ENCODE data around the gene DGKG. TPM values are rescaled to one million over a fixed set of nuclear protein-coding genes. Genes with fewer than 3 reads are reported as not detected.

DGKG gene
- polyA plus RNA-seq, 6 donors from 2014 or later = 0.30 to 0.68 (median 0.54) TPM; not detected in 2

- Mint-ChIP-seq H3K27me3 (peaks cover 0 to 10% (median 0%) of the 10 kb centered on the region in 3 donors), H3K4me3 (peak overlapping the region; percentile 10 to 83 (median 44)), H3K9me3 (no peaks in the 10 kb centered on the region), H3K36me3 (no peaks in the 10 kb centered on the region), H3K27ac (peak overlapping the region; percentile 17 to 98 (median 92)), H3K4me1 (peaks cover 28 to 47% (median 41%) of the 10 kb centered on the region in 3 donors)
- peak; percentile 23 to 43 for ATAC-seq (ENCODE audit: low read depth in 2 of 2)
- peak; percentile 49 for DNase-seq
These were observed 210.7 kb downstream of the DGKG start for GRCh38 chr3:186151077-186151971.

DNA sequence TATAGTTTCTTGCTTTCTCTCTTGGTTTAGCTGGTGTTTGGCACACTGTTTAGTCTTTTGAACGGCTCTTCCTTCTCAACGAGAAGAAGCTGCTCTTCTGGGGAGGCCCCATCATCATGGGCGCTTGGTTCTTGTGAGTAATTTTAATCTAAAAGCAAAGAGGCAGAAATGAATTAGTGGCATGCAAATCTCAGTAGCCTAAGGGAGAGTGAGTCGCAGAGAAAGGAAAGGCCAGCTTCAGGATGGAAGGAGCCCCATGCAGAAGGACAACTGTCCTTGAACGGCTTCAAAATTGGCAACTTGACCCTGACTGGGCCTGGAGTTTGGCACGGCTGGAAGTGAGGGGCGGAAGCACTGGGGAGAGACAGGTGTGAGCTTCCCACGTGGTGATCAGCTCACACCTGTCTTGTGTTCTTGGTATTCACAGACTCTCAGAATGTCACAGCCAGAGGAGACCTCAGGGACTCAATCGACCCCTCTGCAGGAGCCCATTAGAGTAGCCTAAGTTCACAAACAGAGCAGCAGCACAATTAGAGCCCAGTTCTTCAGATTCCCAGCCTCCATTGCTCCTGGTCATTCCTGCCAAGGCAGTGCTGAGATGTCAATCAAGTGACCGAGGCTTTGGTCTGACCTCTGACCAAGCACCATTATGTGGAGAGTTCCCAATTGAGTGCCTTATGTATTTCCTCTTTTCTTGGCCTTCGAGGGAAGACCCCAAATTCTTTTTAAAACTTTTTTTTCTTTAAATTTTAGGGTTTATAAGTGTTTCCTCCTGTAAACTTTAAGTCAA lies 211.8 kb downstream of the DGKG start:
- H3K27ac Mint-ChIP-seq = peak overlapping the region in 4 of 6 donors; percentile 49 to 93 (median 84)
- peaks cover 28 to 47% (median 41%) of the 10 kb centered on the region in 3 donors for H3K4me1 Mint-ChIP-seq
- no peak for ATAC-seq (ENCODE audit: low read depth in 2 of 2)
- H3K27me3 Mint-ChIP-seq = peaks cover 0 to 10% (median 0%) of the 10 kb centered on the region in 3 donors
- no peak for DNase-seq
- H3K4me3 Mint-ChIP-seq = peak overlapping the region in 2 of 8 donors; percentile 21 to 36
- H3K9me3 Mint-ChIP-seq = no peaks in the 10 kb centered on the region
- H3K36me3 Mint-ChIP-seq = no peaks in the 10 kb centered on the region

- DNase-seq (no peak), ATAC-seq (ENCODE audit: low read depth in 2 of 2) (no peak)
- H3K4me3 Mint-ChIP-seq = peak overlapping the region in 2 of 8 donors; percentile 21 to 33
- H3K27me3 Mint-ChIP-seq = peaks cover 0 to 10% (median 3%) of the 10 kb centered on the region in 3 donors
- peak overlapping the region in 3 of 6 donors; percentile 49 to 90 (median 75) for H3K27ac Mint-ChIP-seq
- H3K4me1 Mint-ChIP-seq = peaks cover 28 to 47% (median 41%) of the 10 kb centered on the region in 3 donors
- no peaks in the 10 kb centered on the region for H3K9me3 Mint-ChIP-seq
- H3K36me3 Mint-ChIP-seq = no peaks in the 10 kb centered on the region
These were observed 212.6 kb downstream of the DGKG start for GRCh38 chr3:186149319-186149960.

- Mint-ChIP-seq H3K36me3 (no peaks in the 10 kb centered on the region), H3K4me1 (peaks cover 0 to 2% (median 0%) of the 10 kb centered on the region in 3 donors), H3K4me3 (no peak overlapping the region), H3K27me3 (peaks cover 0 to 13% (median 7%) of the 10 kb centered on the region in 3 donors), H3K9me3 (no peaks in the 10 kb centered on the region), H3K27ac (no peak overlapping the region)
- ATAC-seq (ENCODE audit: low read depth in 2 of 2) = no peak
- DNase-seq = no peak
These were observed 217.8 kb downstream of the DGKG start for GRCh38 chr3:186144257-186144656.

- no peak overlapping the region for H3K4me3 Mint-ChIP-seq
- no peaks in the 10 kb centered on the region for H3K36me3 Mint-ChIP-seq
These were observed 218.8 kb downstream of the DGKG start for GRCh38 chr3:186143250-186143649.

GRCh38 chr3:186142393-186142932 lies 219.6 kb downstream of the DGKG start:
- Mint-ChIP-seq H3K27me3 (peaks cover 0 to 17% (median 7%) of the 10 kb centered on the region in 3 donors), H3K9me3 (no peaks in the 10 kb centered on the region), H3K36me3 (no peaks in the 10 kb centered on the region), H3K27ac (peak overlapping the region in 1 of 6 donors; percentile 36), H3K4me3 (no peak overlapping the region), H3K4me1 (no peaks in the 10 kb centered on the region)
- ATAC-seq (ENCODE audit: low read depth in 2 of 2) (no peak), DNase-seq (no peak)

More at GRCh38 chr3:186143250-186143649, 218.8 kb downstream of the DGKG start:
- Mint-ChIP-seq H3K4me1 (no peaks in the 10 kb centered on the region), H3K9me3 (no peaks in the 10 kb centered on the region), H3K27ac (no peak overlapping the region), H3K27me3 (peaks cover 0 to 17% (median 7%) of the 10 kb centered on the region in 3 donors)
- DNase-seq (no peak), ATAC-seq (ENCODE audit: low read depth in 2 of 2) (no peak)

DNA sequence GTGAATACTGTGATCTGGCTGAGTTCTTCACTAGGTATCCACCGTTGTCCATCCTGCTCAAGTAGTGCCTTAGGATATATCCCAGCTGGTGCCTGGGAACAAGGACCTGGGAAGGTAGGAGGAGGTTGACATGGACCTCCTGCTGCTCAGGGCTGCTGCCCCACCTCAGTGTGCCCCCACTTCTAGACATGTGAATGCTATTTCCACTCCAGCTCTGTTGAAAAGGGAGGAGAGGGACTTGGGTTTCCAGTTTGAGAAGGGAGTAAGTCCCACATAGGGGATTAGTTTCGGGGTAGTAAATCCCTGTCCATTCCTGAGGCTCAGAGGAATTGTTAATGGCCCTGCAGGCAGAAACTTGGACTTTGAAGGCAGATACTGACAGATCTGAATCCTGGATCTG lies 220.2 kb downstream of the DGKG start:
- DNase-seq (no peak), ATAC-seq (ENCODE audit: low read depth in 2 of 2) (no peak)
- no peaks in the 10 kb centered on the region for H3K36me3 Mint-ChIP-seq
- H3K27ac Mint-ChIP-seq = no peak overlapping the region
- H3K27me3 Mint-ChIP-seq = peaks cover 0 to 17% (median 7%) of the 10 kb centered on the region in 3 donors
- H3K4me3 Mint-ChIP-seq = peak overlapping the region in 1 of 8 donors; percentile 43
- no peaks in the 10 kb centered on the region for H3K9me3 Mint-ChIP-seq
- H3K4me1 Mint-ChIP-seq = no peaks in the 10 kb centered on the region

- Mint-ChIP-seq H3K4me1 (no peaks in the 10 kb centered on the region), H3K9me3 (no peaks in the 10 kb centered on the region), H3K27ac (peak overlapping the region in 1 of 6 donors; percentile 3), H3K36me3 (no peaks in the 10 kb centered on the region), H3K27me3 (peaks cover 10 to 22% (median 10%) of the 10 kb centered on the region in 3 donors), H3K4me3 (no peak overlapping the region)
- no peak for ATAC-seq (ENCODE audit: low read depth in 2 of 2)
- no peak for DNase-seq
These were observed 223.6 kb downstream of the DGKG start for GRCh38 chr3:186138272-186138981.

- H3K4me1 Mint-ChIP-seq = no peaks in the 10 kb centered on the region
- H3K4me3 Mint-ChIP-seq = no peak overlapping the region
- peaks cover 10 to 23% (median 10%) of the 10 kb centered on the region in 3 donors for H3K27me3 Mint-ChIP-seq
- DNase-seq (no peak), ATAC-seq (ENCODE audit: low read depth in 2 of 2) (no peak)
- no peaks in the 10 kb centered on the region for H3K9me3 Mint-ChIP-seq
- no peak overlapping the region for H3K27ac Mint-ChIP-seq
- no peaks in the 10 kb centered on the region for H3K36me3 Mint-ChIP-seq
These were observed 224.9 kb downstream of the DGKG start for GRCh38 chr3:186137051-186137685.

DNA sequence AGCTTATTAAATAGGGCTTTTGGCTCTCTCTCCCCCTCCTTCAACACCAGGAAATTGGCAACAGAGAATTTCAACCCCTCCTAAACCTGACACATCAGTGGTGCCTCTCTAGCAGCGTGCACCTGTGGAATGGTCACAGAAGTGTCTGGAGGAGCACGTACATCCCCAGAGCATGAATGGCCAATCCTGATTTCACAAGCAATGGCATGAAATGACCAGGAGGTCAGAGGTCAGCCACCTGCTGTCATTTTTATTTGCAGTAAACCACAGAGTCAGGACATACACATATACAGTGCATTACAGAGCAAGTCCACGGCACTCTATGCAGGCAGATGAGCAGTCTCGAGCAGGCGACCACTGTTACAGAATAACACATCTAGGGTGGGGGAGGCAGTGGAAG lies 228.1 kb downstream of the DGKG start:
- no peak overlapping the region for H3K27ac Mint-ChIP-seq
- H3K4me1 Mint-ChIP-seq = no peaks in the 10 kb centered on the region
- no peaks in the 10 kb centered on the region for H3K9me3 Mint-ChIP-seq
- H3K27me3 Mint-ChIP-seq = peaks cover 6 to 17% (median 10%) of the 10 kb centered on the region in 3 donors
- no peak for ATAC-seq (ENCODE audit: low read depth in 2 of 2)
- no peaks in the 10 kb centered on the region for H3K36me3 Mint-ChIP-seq
- DNase-seq = no peak
- no peak overlapping the region for H3K4me3 Mint-ChIP-seq

DNA sequence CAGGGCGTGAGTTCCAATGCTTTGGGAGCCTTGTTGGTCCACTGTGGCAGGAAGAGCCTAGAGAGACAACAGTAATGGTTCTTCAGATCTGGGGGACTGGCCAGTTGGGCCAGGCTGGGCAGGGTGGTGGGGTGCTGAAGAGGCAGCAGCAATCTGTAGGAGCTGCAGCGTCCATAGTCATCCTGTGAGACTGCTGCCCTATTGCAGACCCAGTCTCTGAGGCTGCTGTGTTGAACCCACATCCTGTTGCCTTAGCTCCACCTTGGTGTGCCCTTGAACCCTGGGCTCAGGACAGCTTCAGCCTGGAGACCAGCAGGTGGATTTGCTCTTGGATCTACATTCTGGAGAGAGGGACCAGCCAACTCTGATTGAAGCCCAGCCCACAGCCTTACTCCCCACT lies 229.5 kb downstream of the DGKG start:
- no peak overlapping the region for H3K4me3 Mint-ChIP-seq
- DNase-seq = no peak
- H3K9me3 Mint-ChIP-seq = no peaks in the 10 kb centered on the region
- H3K27ac Mint-ChIP-seq = no peak overlapping the region
- H3K36me3 Mint-ChIP-seq = no peaks in the 10 kb centered on the region
- H3K4me1 Mint-ChIP-seq = no peaks in the 10 kb centered on the region
- H3K27me3 Mint-ChIP-seq = peaks cover 6 to 15% (median 10%) of the 10 kb centered on the region in 3 donors
- ATAC-seq (ENCODE audit: low read depth in 2 of 2) = no peak

DNA sequence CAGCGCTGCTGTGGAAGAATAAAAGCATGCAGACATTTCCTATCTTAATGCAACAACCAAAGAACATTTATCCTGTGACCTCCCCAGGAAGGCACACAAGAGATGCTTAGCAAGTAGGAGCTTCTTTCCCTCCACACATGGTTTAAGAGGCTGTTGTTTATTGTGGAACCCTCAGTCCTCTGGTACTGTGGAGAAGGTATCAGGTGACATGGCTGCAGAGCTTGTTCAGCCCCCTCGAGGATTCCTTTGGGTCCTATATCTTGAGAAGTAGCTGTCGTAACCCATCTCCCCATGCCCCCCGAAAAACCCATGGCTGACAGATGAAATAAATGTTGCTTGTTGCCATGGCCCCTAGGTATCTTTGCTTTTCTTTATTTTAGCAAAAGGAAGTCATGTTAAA lies 232.8 kb downstream of the DGKG start:
- Mint-ChIP-seq H3K27me3 (peaks cover 0 to 19% (median 16%) of the 10 kb centered on the region in 3 donors), H3K4me1 (no peaks in the 10 kb centered on the region), H3K36me3 (no peaks in the 10 kb centered on the region), H3K27ac (peak overlapping the region in 1 of 6 donors; percentile 42), H3K4me3 (no peak overlapping the region), H3K9me3 (no peaks in the 10 kb centered on the region)
- DNase-seq = no peak
- ATAC-seq (ENCODE audit: low read depth in 2 of 2) = no peak

All from naive B cell (primary cell).